NCI-H2171 treated with DMSO at 0.1 percent for 48 hours (cell line): Measurements from ENCODE around the gene CLIC1.
"Not testable (repeated sequence)": the region's sequence is repeated elsewhere in the genome, so short reads cannot be mapped to it uniquely, and the experiment has no call there.

Experiments used
- DNase-seq: peaks from one replicate; lab custom pipeline; 2025; lab: John Stamatoyannopoulos, UW

The CLIC1 gene

DNA sequence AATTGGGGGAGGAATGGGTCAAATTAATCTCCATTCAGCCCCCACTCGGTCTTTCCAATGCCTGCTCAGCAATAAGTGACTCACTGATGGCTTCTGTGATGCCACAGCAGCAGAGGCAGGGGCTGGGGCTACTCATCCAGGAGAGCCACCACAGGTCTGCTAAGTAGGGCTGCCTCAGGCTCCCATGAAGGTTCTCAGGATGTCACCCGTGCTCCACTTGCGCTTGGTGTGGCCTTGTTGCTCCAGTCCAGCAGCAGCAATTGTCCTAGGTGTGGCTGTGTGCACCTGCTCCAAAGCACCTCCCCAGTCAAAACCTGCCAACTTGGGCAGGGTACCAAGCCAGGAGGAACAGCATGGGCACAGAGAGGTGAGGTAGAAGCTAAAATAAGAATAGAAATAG is 14.2 kb downstream of the CLIC1 start:
- DNase-seq = no peak

GRCh38 chr6:31721351-31722020 is 14.8 kb downstream of the CLIC1 start, which contains the start of gene LY6G6C:
Gene LY6G6C (minus strand): TSS chr6:31721746. CDS start chr6:31721679, 67 bp downstream.
- no peak for DNase-seq

GRCh38 chr6:31720196-31720770 is 16.0 kb downstream of the CLIC1 start:
- DNase-seq = no peak

DNA sequence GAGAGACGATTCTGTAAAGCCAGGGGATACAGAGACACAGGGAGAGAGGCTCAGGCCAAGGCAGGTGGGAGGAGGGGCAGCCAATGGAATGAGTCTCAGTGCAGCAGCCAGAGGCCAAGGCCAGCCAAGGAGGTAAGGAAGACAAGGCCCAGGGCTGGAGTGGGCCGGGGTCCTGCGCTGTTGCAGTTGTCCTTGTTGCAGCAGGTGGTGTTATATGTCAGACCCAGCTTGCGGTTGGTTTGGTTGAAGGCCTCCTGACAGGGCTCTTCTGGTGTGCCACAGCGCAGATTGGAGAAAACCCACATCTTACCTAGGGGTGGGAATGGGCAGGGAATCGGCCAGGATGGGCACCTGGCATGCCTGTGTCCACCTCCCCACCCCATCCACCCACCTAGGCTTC is 17.3 kb downstream of the CLIC1 start:
- DNase-seq = no peak

DNA sequence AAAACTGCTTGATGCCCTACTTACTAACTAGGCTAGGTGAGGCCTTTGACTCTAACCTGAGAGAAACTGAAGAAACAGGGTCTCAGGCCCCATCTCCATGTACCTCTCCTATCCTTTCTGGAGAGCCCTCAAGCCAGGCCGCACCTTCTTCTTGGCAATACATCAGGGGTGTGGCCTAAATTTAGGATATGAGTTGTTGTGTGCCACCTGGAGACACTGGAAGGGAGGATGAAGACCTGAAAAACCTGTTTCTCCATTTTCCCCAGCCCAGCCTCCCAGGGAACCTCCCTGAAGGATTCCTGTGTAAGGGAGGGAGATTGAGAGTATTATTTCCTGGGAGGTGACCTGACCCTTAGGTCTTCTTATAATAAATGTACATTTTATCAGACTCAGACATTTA is 18.1 kb downstream of the CLIC1 start:
- DNase-seq = no peak

DNA sequence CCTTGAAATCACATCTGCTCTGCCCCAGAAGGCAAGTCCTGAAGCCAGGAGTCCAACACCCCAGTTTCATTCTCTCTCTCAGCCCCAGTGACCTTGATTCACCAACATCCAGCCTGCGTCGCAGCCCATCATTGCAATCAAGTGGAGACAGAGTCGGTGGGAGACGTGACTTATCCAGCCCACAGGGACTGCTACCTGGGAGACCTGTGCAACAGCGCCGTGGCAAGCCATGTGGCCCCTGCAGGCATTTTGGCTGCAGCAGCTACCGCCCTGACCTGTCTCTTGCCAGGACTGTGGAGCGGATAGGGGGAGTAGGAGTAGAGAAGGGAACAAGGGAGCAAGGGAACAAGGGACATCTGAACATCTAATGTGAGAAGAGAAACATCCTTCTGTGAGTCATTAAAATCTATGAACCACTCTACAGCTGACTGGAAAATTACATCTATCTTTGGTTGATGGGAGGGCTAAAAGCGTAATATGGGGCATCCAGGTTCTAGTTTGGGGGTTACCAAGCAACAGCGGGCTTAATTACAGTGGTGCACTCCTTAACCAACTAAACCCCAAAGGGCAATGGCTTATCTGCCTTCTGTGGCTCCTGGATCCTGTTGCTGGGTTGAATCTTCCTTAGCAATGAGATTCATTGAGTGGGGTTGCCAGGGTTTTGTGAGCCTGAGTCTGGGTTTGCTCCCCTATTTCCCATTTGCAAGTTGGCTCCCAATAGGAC is 18.7 kb downstream of the CLIC1 start:
- DNase-seq = no peak

GRCh38 chr6:31715022-31715958 is 21.0 kb downstream of the CLIC1 start, which contains the start of gene LY6G6D:
Gene LY6G6D (plus strand): TSS chr6:31715348. CDS start chr6:31715356, 8 bp downstream.
- peak; percentile 58 for DNase-seq

DNA sequence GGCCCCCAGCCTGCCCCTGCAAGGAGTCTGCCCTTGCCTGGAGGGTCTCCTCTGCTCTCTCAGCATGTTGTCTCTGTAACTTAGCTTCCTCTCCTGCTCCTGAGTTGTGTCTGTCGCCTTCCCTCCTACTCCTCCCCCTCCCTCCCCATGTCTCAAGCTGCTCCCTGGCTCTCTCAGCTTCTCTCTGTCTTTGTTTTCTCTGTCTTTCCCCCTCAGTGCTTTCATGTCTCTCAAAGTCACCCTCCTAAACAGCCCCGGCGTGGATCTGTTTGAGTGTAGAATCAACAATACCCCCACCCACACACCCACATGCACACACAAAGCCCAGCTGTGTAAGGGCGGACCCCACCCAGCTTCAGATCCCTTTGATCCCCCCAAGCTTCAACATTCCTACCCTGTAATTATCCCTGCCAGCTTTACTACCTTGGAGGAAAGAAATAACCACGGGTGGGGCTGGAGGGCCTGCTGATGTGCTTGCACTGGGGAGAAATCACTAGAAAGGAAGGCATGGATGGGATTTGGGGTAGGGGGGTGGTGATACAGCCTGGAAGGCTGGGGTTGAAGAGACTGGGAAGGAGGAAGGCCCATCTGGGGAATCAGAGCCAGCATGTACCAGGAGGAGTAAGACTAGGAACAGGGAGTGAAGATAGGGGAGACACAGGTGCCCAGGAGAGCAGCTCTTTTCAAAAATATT is 22.2 kb downstream of the CLIC1 start:
- DNase-seq = peak; percentile 24

DNA sequence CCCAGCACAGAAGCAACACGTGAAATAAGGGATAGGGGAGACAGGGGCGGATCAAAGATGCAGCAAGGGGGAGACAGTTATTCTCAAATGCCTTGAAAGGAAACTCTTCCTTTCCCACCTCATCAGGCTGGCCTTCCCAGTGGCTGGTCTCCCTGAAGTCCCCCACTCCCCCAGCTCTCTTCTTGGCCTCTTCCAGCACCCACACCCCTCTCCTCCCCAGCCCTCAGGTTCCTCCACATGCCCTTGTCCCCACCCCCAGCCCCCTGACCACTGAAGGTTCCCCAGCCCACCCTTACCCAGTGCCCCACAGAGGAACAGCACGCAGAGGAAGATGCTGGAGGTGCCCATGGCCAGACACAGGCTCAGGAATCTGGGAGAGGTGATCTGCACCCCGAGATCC is 22.9 kb downstream of the CLIC1 start:
- no peak for DNase-seq

GRCh38 chr6:31712296-31712695 is 24.0 kb downstream of the CLIC1 start:
- no peak for DNase-seq

GRCh38 chr6:31711233-31711632 is 25.1 kb downstream of the CLIC1 start:
- no peak for DNase-seq

DNA sequence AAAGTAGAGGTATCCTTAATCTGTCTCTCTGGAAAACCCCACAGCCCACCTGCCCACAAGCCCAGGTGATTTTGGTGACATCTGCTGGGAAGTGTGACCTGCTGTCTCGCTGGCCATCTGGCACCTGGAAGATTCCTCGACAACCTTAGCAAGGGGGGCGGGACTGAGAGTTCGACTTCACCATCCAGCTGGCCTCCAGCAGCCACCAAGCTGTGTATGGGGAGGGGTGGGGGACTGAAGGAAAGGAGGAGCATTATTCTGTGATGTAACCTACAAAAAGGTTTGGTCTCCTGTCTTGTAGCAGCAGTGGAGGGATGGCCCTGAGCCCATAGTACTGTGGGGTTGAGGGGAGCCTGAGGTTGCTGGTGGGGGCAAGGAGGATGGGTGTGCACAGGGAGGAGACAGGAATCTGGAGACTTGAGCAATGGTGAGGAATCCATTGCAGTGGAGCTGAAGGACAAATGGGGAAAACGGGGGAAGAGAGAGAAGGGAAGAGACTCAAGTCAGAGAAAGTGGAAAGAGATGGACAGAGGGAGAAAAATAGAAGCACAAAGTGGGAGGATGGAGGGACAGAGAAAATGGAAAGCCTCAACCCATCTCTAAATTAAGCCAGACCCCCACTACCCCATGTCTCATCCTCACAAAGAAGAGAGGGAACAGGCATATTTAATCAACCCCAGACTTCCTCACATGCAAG is 25.7 kb downstream of the CLIC1 start:
- peak; percentile 84 for DNase-seq

GRCh38 chr6:31709157-31709556 is 27.2 kb downstream of the CLIC1 start:
- not testable (repeated sequence) for DNase-seq

DNA sequence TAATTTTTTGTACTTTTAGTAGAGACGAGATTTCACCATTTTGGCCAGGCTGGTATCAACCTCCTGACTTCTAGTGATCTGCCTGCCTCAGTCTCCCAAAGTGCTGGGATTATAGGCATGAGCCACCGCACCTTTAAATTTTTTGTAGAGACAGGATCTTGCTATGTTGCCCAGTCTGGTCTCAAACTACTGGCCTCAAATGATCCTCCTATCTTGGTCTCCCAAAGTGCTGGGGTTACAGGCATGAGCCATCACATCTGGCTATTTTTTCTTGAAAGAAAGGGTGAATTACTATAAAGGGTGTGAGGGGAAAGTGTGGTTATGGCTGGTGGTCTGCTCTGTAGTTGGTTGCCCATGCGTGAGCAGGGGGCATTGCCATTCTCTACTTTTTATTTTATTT is 28.1 kb downstream of the CLIC1 start:
- DNase-seq = no peak

DNA sequence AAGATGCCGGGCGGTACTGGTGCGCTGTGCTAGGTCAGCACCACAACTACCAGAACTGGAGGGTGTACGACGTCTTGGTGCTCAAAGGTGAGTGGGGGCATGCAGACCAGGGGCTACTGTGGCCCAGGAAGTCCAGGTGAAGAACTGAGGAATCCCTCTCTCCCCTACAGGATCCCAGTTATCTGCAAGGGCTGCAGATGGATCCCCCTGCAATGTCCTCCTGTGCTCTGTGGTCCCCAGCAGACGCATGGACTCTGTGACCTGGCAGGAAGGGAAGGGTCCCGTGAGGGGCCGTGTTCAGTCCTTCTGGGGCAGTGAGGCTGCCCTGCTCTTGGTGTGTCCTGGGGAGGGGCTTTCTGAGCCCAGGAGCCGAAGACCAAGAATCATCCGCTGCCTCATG is 28.6 kb downstream of the CLIC1 start:
- no peak for DNase-seq

- no peak for DNase-seq
Observed at GRCh38 chr6:31706599-31706998, 29.7 kb downstream of the CLIC1 start, which contains the start of gene LY6G6F. Gene LY6G6F (plus strand): TSS chr6:31706866. CDS start chr6:31706907, 41 bp downstream.

DNA sequence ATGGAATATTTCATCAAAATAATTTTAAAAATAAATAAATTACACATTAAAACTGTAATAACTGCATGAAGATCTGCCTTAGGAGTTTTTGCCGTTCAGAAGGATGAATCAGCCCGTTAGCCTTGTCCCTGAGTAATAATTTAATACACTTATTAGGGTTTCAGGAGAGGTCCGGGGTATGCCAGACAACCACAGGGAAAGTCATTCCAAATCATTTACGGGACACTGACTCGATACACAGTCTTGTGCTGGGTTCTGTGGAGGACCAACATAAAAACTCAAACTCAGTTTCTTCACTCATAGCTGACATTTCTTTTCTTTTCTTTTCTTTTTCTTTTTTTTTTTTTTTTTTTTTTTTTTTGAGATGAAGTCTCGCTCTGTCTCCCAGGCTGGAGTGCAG is 30.4 kb downstream of the CLIC1 start:
- DNase-seq = no peak

GRCh38 chr6:31702819-31703716 is 33.3 kb downstream of the CLIC1 start, which contains the start of gene ABHD16A:
Gene ABHD16A (minus strand): TSS chr6:31703324. CDS start chr6:31703281, 43 bp downstream.
- peak; percentile 98 for DNase-seq

DNA sequence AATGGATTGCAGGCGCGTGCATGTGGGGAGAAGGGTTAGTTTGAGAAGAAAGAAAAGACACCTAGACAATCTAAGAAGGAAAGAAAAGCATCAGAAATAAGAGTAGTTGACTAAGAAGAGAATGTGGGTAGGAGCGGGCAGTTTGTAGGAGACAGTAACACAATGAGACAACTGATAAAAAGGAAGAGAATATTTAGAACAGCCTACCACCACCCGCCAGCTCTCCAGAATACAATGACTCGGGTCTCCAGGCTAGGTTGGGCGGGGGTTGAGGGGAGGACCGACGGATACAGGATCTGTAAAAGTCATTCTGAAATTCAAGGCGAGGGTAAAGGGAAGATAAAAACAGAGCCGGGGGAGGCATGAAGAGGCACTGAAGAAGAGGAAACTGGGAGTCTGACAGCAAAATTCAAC is 33.9 kb downstream of the CLIC1 start:
- DNase-seq = no peak
